Measurements from ENCODE around the gene STRN. TPM values are rescaled to one million over a fixed set of nuclear protein-coding genes. Genes with fewer than 3 reads are reported as not detected.
"Not testable (repeated sequence)": the region's sequence is repeated elsewhere in the genome, so short reads cannot be mapped to it uniquely, and the experiment has no call there.

Gene STRN
- total RNA-seq, 2 experiments from 2014 or later, result 30.8 TPM

DNA sequence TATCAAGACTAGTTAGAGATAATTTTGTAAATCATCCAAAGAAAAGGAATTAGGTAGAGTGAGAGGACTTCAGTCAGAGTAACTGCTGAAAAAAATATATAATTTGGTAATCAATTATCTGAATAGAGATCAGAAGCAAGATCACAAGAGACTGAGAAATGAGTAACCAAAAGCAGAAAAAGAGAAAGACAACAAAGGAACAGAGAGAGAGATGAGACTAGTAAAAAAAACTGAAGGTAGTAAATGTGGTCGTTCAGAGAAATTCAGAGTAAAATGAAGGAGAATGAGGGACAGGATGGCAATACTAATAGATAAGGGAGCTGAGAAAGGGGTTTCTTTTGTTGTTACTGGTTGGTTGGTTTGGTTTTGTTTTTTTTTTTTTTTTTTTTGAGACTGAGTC lies 16.5 kb downstream of the STRN start:
- Mint-ChIP-seq H3K4me1 (peaks cover 27% of the 10 kb centered on the region), H3K36me3 (peaks cover 13% of the 10 kb centered on the region), H3K9me3 (no peaks in the 10 kb centered on the region), H3K27me3 (no peaks in the 10 kb centered on the region), H3K27ac (no peak overlapping the region), H3K4me3 (no peak overlapping the region)
- no peak for DNase-seq

DNA sequence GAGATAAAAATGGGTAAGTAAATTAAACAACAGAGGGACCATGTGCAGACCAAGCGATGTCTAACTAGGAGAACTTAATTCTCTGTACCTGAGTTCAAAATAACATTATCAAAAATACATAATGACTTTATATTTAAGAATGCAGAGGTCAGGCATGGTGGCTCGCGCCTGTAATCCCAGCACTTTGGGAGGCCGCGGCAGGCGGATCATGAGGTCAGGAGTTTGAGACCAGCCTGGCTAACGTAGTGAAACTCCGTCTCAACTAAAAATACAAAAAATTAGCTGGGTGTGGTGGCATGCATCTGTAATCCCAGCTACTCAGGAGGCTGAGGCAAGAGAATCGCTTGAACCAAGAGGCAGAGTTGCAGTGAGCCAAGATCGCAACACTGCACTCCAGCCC lies 21.1 kb downstream of the STRN start:
- not testable (repeated sequence) for H3K4me3 Mint-ChIP-seq, DNase-seq, H3K9me3 Mint-ChIP-seq, H3K27me3 Mint-ChIP-seq, H3K27ac Mint-ChIP-seq
- Mint-ChIP-seq H3K4me1 (peaks cover 14% of the 10 kb centered on the region), H3K36me3 (peaks cover 10% of the 10 kb centered on the region)

DNA sequence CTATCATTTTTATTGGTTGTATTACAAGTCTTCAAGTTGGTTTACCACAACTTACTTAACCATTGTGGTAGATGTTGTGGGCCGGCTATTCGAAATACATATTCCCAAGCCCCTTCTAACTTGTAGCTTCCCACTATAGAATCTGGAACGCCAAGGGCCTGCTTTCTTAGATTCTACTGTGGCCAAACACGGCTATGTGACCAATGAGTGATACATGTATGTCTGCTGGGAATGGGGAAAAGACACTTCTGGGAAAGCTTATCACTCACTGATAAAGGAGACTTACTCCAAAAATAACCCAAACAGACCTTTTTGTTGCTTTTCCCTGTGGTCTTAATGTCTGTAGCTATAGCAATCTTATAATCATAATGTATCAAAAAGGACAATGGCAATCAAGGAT lies 24.5 kb downstream of the STRN start:
- Mint-ChIP-seq H3K4me3 (no peak overlapping the region), H3K9me3 (no peaks in the 10 kb centered on the region), H3K4me1 (no peaks in the 10 kb centered on the region), H3K27ac (no peak overlapping the region), H3K27me3 (no peaks in the 10 kb centered on the region), H3K36me3 (peaks cover 8% of the 10 kb centered on the region)
- no peak for DNase-seq

DNA sequence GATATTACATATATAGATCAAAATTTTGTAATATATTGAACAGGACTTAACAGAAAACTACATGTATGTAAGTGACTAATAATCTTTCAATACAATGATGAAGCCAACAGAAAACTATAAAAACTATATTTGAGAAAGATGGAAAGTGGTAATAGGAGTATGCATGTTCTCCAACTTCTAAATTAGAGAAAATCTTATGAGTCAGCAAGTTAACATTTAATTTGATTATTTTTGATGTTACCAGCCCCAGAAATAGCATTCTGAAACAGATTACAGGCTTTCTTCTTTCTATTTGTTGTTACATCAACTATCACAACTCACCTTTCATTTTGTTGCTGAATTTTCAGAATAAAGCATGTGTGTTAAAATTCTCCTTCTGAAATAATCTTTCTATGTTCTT lies 29.8 kb downstream of the STRN start:
- DNase-seq, H3K4me3 Mint-ChIP-seq, H3K27me3 Mint-ChIP-seq, H3K9me3 Mint-ChIP-seq, H3K27ac Mint-ChIP-seq, H3K4me1 Mint-ChIP-seq: not testable (repeated sequence)
- H3K36me3 Mint-ChIP-seq, result peaks cover 14% of the 10 kb centered on the region

DNA sequence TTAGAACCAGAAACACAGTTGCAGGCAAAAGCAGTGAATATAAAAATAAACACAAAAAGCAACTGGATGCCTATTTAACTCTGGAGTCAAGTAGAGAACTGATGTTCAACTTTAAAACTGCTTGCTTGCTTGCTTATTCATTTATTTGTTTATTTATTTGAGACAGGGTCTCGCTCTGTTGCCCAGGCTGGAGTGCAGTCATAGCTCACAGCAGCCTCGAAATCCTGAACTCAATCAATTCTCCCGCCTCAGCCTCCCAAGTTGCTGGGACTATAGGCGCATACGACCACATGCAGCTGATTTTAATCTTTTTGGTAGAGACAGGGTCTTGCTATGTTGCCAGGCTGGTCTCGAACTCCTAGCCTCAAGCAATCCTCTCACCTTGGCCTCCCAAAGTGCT lies 34.6 kb downstream of the STRN start:
- H3K9me3 Mint-ChIP-seq, H3K4me3 Mint-ChIP-seq, H3K36me3 Mint-ChIP-seq, DNase-seq, H3K27ac Mint-ChIP-seq, H3K27me3 Mint-ChIP-seq, H3K4me1 Mint-ChIP-seq: not testable (repeated sequence)

DNA sequence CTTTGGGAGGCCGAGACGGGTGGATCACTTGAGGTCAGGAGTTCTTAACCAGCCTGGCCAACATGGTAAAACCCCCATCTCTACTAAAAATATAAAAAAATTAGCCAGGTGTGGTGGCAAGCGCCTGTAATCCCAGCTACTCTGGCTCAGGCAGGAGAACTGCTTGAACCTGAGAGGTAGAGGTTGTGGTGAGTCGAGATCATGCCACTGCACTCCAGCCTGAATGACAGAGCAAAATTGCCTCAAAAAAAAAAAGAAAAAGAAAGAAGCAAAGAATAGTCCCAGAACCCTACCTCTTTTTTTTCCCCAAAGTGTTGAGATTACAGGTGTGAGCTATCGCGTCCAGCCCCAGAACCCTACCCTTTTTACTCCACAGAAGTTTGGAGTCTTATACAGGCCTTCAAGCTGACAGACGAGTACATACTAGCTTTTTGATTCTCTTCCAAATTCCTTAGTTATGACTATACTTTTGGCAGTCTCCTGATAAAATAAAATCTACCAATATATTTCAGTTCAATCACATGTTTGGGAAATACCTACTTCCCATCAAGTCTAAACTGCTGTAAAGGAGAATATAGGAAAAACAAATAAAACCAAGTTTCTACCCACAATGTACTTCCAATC lies 35.4 kb downstream of the STRN start:
- H3K9me3 Mint-ChIP-seq, H3K27ac Mint-ChIP-seq, H3K36me3 Mint-ChIP-seq, DNase-seq, H3K4me3 Mint-ChIP-seq, H3K27me3 Mint-ChIP-seq: not testable (repeated sequence)
- H3K4me1 Mint-ChIP-seq, result peaks cover 13% of the 10 kb centered on the region

DNA sequence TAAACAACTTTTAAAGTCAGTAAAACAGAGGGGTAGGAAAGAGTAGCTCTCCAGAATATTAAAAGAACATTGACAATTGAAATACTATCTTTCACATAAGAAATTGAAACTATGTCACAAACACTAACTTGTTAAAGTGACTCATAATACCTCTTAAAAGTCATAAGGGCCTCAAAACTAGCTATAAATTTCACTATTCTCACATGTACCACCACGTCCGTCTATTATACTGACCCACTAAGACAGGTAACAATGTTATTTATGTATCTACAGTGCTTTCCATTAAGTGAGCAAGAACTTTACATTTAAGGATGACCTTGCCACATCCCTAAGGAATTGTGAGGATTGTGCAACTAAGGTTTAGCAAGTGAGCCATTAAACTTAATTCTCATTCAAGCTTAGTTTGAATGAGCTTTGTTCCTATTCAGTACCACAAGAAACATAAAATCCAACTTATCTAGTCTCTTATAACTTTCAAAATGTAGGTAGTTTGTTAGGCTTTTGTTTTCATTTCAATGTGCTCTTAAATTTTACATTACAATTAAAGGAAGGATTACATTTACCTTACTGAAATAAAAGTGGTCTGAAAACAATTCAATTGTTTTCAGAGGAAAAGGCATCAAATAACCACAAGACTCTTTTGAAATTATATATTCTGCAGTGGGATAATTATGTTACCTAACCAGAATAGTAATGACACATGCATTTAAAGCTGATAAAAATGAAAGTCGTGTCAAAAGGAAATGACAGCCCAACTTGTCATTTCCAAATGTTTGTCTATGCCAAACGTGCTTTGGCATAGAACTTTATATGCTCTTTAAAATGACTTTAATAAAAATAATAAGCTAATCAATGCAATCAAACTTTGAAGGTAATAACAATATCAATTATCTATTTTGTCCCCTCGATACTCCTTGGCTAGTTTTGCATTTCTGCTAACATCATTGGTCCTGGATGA lies 39.9 kb downstream of the STRN start:
- peak overlapping the region; percentile 86 for H3K27ac Mint-ChIP-seq
- H3K36me3 Mint-ChIP-seq, result peaks cover 20% of the 10 kb centered on the region
- peak overlapping the region; percentile 63 for H3K4me3 Mint-ChIP-seq
- not testable (repeated sequence) for DNase-seq, H3K9me3 Mint-ChIP-seq, H3K27me3 Mint-ChIP-seq
- H3K4me1 Mint-ChIP-seq, result peaks cover 30% of the 10 kb centered on the region

DNA sequence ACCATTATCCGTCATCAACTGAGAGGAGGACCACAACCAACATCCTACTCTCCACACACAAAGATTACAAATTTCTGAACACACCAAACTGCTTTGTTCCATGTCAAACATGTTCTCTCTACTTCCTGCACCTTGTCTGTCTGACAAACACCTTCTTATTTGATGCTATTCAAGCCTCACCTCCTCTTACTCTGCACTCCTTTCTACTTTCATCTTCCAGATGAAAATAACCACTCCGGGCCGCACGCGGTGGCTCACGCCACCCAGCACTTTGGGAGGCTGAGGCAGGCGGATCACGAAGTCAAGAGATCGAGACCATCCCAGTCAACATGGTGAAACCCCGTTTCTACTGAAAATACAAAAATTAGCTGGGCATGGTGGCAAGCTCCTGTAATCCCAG lies 43.7 kb downstream of the STRN start:
- not testable (repeated sequence) for H3K9me3 Mint-ChIP-seq, H3K27me3 Mint-ChIP-seq
- Mint-ChIP-seq H3K36me3 (peaks cover 18% of the 10 kb centered on the region), H3K4me1 (peaks cover 33% of the 10 kb centered on the region), H3K4me3 (peak overlapping the region; percentile 15), H3K27ac (peak overlapping the region; percentile 81)
- DNase-seq, result peak; percentile 26

DNA sequence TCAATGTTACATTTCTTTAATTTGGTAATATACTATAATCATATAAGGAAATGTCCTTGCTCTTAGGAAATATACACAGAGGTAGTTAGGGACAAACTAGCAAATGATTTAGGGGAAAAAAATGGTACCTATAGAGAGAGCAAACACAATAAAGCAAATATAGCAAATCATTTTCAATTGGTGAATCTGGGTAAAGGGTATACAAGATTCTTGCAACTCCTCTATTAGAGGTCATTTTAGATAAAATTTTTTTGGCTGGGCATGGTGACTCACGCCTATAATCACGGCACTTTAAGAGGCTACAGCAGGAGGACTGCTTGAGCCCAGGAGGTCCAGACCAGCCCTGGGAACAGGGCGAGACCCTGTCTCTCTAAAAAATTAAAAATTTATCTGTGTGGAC lies 44.4 kb downstream of the STRN start:
- Mint-ChIP-seq H3K9me3 (peaks cover 4% of the 10 kb centered on the region), H3K27ac (no peak overlapping the region), H3K27me3 (no peaks in the 10 kb centered on the region), H3K4me1 (peaks cover 32% of the 10 kb centered on the region), H3K4me3 (no peak overlapping the region), H3K36me3 (peaks cover 18% of the 10 kb centered on the region)
- no peak for DNase-seq

DNA sequence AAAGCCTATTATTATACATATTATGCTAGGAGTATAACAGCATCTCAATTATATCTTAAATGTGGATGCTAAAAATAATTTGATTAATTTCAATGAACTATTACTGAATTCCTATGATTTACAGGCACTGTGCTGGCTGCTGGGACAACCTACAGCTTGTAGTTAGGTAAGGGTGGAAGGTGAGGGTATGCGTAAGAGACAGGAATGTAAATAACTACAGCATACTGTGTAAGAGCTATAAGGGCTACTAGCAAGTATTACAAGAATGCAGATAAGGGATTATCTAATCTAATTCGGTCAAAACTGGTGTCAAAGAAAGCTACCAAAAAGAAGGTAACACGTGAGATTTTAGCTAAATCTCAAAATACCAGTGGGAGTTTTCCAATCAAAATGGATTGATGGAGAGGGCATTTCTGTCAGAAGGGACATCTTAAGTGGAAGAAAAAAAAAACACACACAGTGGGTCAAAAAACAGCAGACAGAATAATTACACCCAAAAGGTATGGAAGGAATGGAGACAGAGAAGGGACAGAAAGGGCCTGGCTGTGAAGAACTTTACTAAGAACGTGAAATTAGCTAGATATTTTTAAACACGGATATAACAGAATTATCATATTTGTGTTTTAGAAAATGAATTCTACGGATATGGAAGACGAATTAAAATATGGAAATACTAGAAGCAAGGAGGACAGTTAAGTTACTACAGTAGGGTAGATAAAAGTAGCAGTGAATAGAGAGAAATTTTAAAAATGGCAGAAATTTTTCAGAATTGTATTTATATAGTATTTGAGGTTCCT lies 47.1 kb downstream of the STRN start:
- H3K4me3 Mint-ChIP-seq, result no peak overlapping the region
- H3K9me3 Mint-ChIP-seq, result peaks cover 4% of the 10 kb centered on the region
- no peak overlapping the region for H3K27ac Mint-ChIP-seq
- DNase-seq, result no peak
- peaks cover 12% of the 10 kb centered on the region for H3K36me3 Mint-ChIP-seq
- no peaks in the 10 kb centered on the region for H3K27me3 Mint-ChIP-seq
- peaks cover 17% of the 10 kb centered on the region for H3K4me1 Mint-ChIP-seq

DNA sequence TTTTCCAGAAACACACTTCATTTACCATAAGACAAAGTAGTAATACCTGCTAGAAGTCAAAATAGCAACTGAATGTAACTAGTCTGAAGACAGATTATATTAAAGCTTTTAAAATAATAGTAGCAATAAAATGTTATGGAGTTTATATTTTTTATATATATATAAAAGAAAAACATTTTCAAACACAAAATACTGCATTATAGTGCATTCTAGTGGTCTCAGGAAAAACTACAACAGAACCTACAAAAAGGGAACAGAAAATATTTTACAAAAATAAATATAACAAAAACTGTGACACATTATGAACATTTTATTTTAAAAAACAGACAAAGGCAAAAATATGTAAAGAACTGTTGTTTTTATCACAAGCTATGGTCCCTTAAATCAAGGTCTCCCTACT lies 48.0 kb downstream of the STRN start:
- Mint-ChIP-seq H3K4me3 (no peak overlapping the region), H3K4me1 (peaks cover 17% of the 10 kb centered on the region), H3K27ac (no peak overlapping the region), H3K36me3 (peaks cover 8% of the 10 kb centered on the region), H3K27me3 (no peaks in the 10 kb centered on the region), H3K9me3 (peaks cover 2% of the 10 kb centered on the region)
- no peak for DNase-seq

DNA sequence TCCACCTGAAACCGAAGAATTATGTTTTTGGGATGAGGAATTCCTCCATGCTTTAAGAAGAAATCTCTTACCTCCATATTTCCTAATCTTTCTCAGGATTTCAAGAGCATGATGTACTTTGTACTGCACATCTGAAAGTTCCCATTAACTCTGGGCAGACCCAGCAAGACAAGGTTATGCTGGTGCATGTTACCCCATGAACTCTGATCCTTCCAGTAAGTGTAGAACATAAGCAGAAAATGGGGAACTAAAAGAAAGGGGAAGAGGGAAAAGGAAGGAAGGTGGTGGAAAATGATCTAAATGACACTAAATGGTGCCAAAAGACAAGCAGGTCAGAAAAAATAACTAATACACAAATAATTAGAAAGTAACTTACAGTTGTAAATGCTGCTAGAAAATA lies 50.7 kb downstream of the STRN start:
- DNase-seq, result no peak
- Mint-ChIP-seq H3K36me3 (peaks cover 2% of the 10 kb centered on the region), H3K9me3 (no peaks in the 10 kb centered on the region), H3K27ac (no peak overlapping the region), H3K4me1 (no peaks in the 10 kb centered on the region), H3K27me3 (no peaks in the 10 kb centered on the region), H3K4me3 (no peak overlapping the region)

DNA sequence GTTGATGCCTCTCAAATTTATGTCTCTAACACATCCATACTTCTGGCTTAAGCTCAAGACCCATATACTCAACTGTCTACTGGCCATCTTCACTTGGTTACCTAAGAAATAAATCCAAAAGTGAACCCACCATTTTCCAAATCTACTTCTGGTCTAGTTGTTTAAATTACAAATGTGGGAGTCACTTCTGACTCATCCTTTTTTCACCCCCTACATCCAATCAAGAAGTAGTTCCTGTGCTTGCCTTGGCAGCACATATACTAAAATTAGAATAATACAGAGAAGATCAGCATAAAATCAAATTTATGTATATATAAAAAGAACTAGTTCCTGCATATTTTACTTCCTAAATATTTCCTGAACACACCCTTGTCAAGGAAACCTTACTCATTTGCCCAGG lies 53.6 kb downstream of the STRN start:
- no peaks in the 10 kb centered on the region for H3K9me3 Mint-ChIP-seq
- no peaks in the 10 kb centered on the region for H3K27me3 Mint-ChIP-seq
- peaks cover 4% of the 10 kb centered on the region for H3K4me1 Mint-ChIP-seq
- H3K27ac Mint-ChIP-seq, result no peak overlapping the region
- H3K36me3 Mint-ChIP-seq, result peaks cover 2% of the 10 kb centered on the region
- no peak overlapping the region for H3K4me3 Mint-ChIP-seq
- DNase-seq, result no peak

DNA sequence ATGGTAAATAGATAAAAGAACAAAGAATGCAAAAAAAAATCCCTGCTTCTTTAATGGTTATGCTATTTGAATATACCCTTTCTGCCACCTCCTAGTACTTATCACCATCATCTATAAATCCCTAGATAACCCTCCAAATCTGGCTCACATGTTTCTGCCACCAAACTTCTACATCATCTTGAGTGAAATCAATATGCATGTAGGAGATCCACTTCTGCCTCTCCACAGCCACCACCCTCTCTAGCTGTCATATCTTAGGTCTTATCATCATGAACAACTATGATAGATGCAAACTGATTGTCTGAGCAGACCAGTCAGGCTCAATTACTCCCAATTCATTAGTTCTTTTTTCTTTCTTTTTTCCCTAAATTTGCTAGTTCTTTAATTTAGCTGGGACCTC lies 55.3 kb downstream of the STRN start:
- Mint-ChIP-seq H3K4me1 (peaks cover 4% of the 10 kb centered on the region), H3K9me3 (no peaks in the 10 kb centered on the region), H3K4me3 (no peak overlapping the region), H3K27ac (no peak overlapping the region), H3K27me3 (no peaks in the 10 kb centered on the region), H3K36me3 (peaks cover 2% of the 10 kb centered on the region)
- no peak for DNase-seq

DNA sequence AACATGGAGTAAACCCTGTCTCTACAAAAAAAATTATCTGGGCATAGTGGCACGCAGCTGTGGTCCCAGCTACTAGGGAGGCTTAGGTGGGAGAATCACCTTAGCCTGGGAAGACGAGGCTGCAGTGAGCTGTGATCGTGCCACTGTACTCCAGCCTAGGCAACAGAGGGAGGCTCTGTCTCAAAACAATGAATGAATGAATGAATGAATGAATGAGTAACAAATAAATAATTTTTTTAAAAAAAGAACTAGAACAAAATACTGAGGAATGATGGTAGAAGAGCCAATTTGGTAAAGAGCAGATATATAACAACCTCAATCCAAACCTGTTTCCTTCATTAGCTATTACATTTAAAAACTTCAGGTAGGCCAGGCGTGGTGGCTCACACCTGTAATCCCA lies 60.1 kb downstream of the STRN start:
- no peak overlapping the region for H3K4me3 Mint-ChIP-seq

More for the DNA sequence above, 60.1 kb downstream of the STRN start:
- peaks cover 4% of the 10 kb centered on the region for H3K4me1 Mint-ChIP-seq
- H3K27me3 Mint-ChIP-seq, result no peaks in the 10 kb centered on the region
- H3K27ac Mint-ChIP-seq, result no peak overlapping the region
- H3K9me3 Mint-ChIP-seq, result no peaks in the 10 kb centered on the region
- DNase-seq, result no peak
- H3K36me3 Mint-ChIP-seq, result peaks cover 4% of the 10 kb centered on the region
